Esophagus muscularis mucosa (tissue), 4 donors: Measurements from ENCODE around the gene LIN9. TPM values are rescaled to one million over a fixed set of nuclear protein-coding genes. Genes with fewer than 3 reads are reported as not detected.

Experiments used
- DNase-seq: peaks from one replicate; pipeline ENCODE4 v3.0.0-alpha.2; 2017; ENCODE audit errors: extremely low spot score
- H3K27ac ChIP-seq, 4 donors: fragments of 200-600 bp; sonication (generic); replicated peaks in 1 of 4; 1 replicate in 3 of 4; 2 replicates in 1 of 4; pipeline ENCODE4 v1.5.1; 2016 to 2019; ENCODE audit warnings: mild to moderate bottlenecking in 1 of 4
- H3K27me3 ChIP-seq, 4 donors: fragments of 200-600 bp; sonication (generic); one replicate each; pipeline versions ENCODE4 v1.5.1 to v1.6.0; 2016 to 2019
- H3K36me3 ChIP-seq, 4 donors: fragments of 200-600 bp; sonication (generic); one replicate each; pipeline ENCODE4 v1.5.1; 2016 to 2019
- H3K4me1 ChIP-seq, 4 donors: fragments of 200-600 bp; sonication (generic); one replicate each; pipeline ENCODE4 v1.5.1; 2016 to 2019
- H3K4me3 ChIP-seq, 4 donors: fragments of 200-600 bp; sonication (generic); 1 replicate in 2 of 4; 2 replicates in 2 of 4; pipeline ENCODE4 v1.5.1; 2016 to 2019; ENCODE audit warnings: mild to moderate bottlenecking in 4 of 4, moderate library complexity in 1 of 4
- H3K9me3 ChIP-seq, 4 donors: fragments of 200-600 bp; sonication (generic); 1 replicate in 3 of 4; 2 replicates in 1 of 4; pipeline ENCODE4 v1.5.1; 2016 to 2019
- CTCF ChIP-seq, 3 experiments: fragments of 200-600 bp in 2 of 3; fragments of 450-650 bp in 1 of 3; sonication (generic) in 2 of 3; IDR thresholded peaks; one replicate each; pipeline ENCODE4 v1.5.1; 2017 to 2019; ENCODE audit warnings: antibody characterized with exemption in 3 of 3, mild to moderate bottlenecking in 2 of 3, moderate library complexity in 1 of 3
- EP300 ChIP-seq: sonication (generic); formaldehyde crosslinking; IDR thresholded peaks from one replicate; pipeline ENCODE4 v1.6.1; 2017; ENCODE audit warnings: antibody characterized with exemption
- POLR2A ChIP-seq: fragments of 450-650 bp; IDR thresholded peaks from one replicate; pipeline ENCODE4 v1.6.1; 2017; ENCODE audit warnings: antibody characterized with exemption, moderate library complexity, mild to moderate bottlenecking, low read depth
- POLR2AphosphoS5 ChIP-seq, 2 donors: sonication (generic); formaldehyde crosslinking; IDR thresholded peaks; one replicate each; pipeline ENCODE4 v1.6.1; 2017; ENCODE audit warnings: antibody characterized with exemption in 2 of 2
- WGBS: methylation state at CpG from one replicate; pipeline ENCODE4 v1.1.5; 2018; 5-methylcytosine and 5-hydroxymethylcytosine counted together
- intact Hi-C: fragments of 100-400 bp; cut with DNase I; formaldehyde crosslinking; loops from one replicate; pipeline ENCODE4 v1.15.1; 2023
- total RNA-seq, 4 donors: library from RNA; depleted of rRNA; stranded (reverse); fragments of >200 nt; gene quantifications; one replicate each; pipeline versions ENCODE4 v1.1.0 to v1.2.1, GENCODE V29; 2016

The LIN9 gene
- total RNA-seq, 4 donors from 2014 or later = 2.1 to 4.6 (median 2.8) TPM

GRCh38 chr1:226186124-226187018 lies 122.6 kb downstream of the LIN9 start, which contains the start of gene ACBD3:
Gene ACBD3, minus strand, starts transcription at chr1:226186741. Its CDS starts 66 bp downstream, at chr1:226186675.
- intact Hi-C loops = loop anchor here (5.0 kb wide), 1 partner anchor 119 kb away; no protein-coding TSS in a partner anchor
- peak; percentile 95 for DNase-seq
- no peaks in the 10 kb centered on the region for H3K27me3 ChIP-seq
- H3K9me3 ChIP-seq = no peaks in the 10 kb centered on the region
- TF ChIP-seq POLR2AphosphoS5 (IDR thresholded peaks at IDR 0.05) (peak; percentile 93 to 95), POLR2A (peak; percentile 79), CTCF (IDR thresholded peaks at IDR 0.05) (peak in 1 of 3 experiments; percentile 33), EP300 (no peak)
- WGBS = 0% methylated on average over 3 of the region's 75 CpGs
- H3K36me3 ChIP-seq = no peaks in the 10 kb centered on the region
- peaks cover 42 to 53% (median 47%) of the 10 kb centered on the region in 4 donors for H3K4me1 ChIP-seq
- H3K27ac ChIP-seq = peak within 1 kb of the TSS; percentile 88 to 96 (median 94)
- H3K4me3 ChIP-seq = peak within 1 kb of the TSS; percentile 82 to 96 (median 90)

GRCh38 chr1:226185141-226186036 lies 123.6 kb downstream of the LIN9 start:
- intact Hi-C loops = loop anchor here (5.0 kb wide), 1 partner anchor 118 kb away; no protein-coding TSS in a partner anchor
- peaks cover 0 to 9% (median 4%) of the 10 kb centered on the region in 4 donors for H3K36me3 ChIP-seq
- peaks cover 45 to 62% (median 49%) of the 10 kb centered on the region in 4 donors for H3K4me1 ChIP-seq
- H3K27me3 ChIP-seq = no peaks in the 10 kb centered on the region
- no peaks in the 10 kb centered on the region for H3K9me3 ChIP-seq
- no peak for DNase-seq
- WGBS = 24% methylated on average over 14 of the region's 14 CpGs
- TF ChIP-seq EP300 (no peak), POLR2A (no peak), POLR2AphosphoS5 (IDR thresholded peaks at IDR 0.05) (no peak), CTCF (IDR thresholded peaks at IDR 0.05) (no peak)
- peak overlapping the region; percentile 88 to 96 (median 94) for H3K27ac ChIP-seq
- H3K4me3 ChIP-seq = peak overlapping the region; percentile 82 to 96 (median 90)

- H3K4me3 ChIP-seq = no peak overlapping the region
- H3K36me3 ChIP-seq = peaks cover 0 to 11% (median 6%) of the 10 kb centered on the region in 4 donors
- peak in 1 of 2 donors; percentile 30 for TF ChIP-seq POLR2AphosphoS5 (IDR thresholded peaks at IDR 0.05)
- no peak for TF ChIP-seq POLR2A
- TF ChIP-seq CTCF (IDR thresholded peaks at IDR 0.05) = peak in 2 of 3 experiments; percentile 19 to 51
- no peaks in the 10 kb centered on the region for H3K9me3 ChIP-seq
- intact Hi-C loops = no loop called here
- 70% methylated on average over 14 of the region's 14 CpGs for WGBS
- peaks cover 42 to 77% (median 47%) of the 10 kb centered on the region in 4 donors for H3K4me1 ChIP-seq
- DNase-seq = no peak
- no peaks in the 10 kb centered on the region for H3K27me3 ChIP-seq
- H3K27ac ChIP-seq = peak overlapping the region; percentile 4 to 43 (median 28)
These were observed 126.8 kb downstream of the LIN9 start for GRCh38 chr1:226181996-226182714.

Other genes starting within 250 kb of the LIN9 start
- 100 to 1,000 TPM; 319 to 384 (median 350) TPM for gene H3-3A, start 246.4 kb downstream of the LIN9 start, total RNA-seq
- 10 to 100 TPM; 28.1 to 53.6 (median 32.6) TPM for gene ACBD3, start 122.4 kb downstream of the LIN9 start, total RNA-seq
- not detected for gene MIXL1, start 85.5 kb downstream of the LIN9 start, total RNA-seq
- gene PARP1, start 98.9 kb upstream of the LIN9 start, total RNA-seq = 100 to 1,000 TPM; 103 to 136 (median 108) TPM
- 1 to 10 TPM; 3.1 to 7.6 (median 6.3) TPM for gene STUM, start 239.6 kb upstream of the LIN9 start, total RNA-seq